H1 (cell line): ENCODE data around the gene FOXK1. TPM values are rescaled to one million over a fixed set of nuclear protein-coding genes. Genes with fewer than 3 reads are reported as not detected.

Source experiments
- CTCF ChIA-PET: fragments of 300-600 bp; sonication (Branson Sonifier 250); formaldehyde crosslinking; loops from one replicate; lab custom pipeline; 2021; ENCODE audit not compliant: partially characterized antibody; lab: Charles Lee
- POLR2A ChIA-PET: fragments of 300-600 bp; sonication (Branson Sonifier 250); formaldehyde crosslinking; loops from one replicate; lab custom pipeline; 2021; ENCODE audit warnings: inconsistent platforms; ENCODE audit not compliant: partially characterized antibody; lab: Charles Lee
- DNase-seq, 2 experiments: peaks; one replicate each; pipeline versions ENCODE4 v3.0.0 to v3.0.0-alpha.2; 2010 to 2022; ENCODE audit warnings: low spot score in 2 of 2, low read depth in 1 of 2, mixed read lengths in 1 of 2
- FAIRE-seq: peaks from 2 replicates; lab custom pipeline; 2011; peaks lifted over from hg19 to GRCh38; lab: Jason Lieb, UNC
- H2AFZ ChIP-seq: 2 replicates; pipeline ENCODE4 v1.8.1; 2012; ENCODE audit warnings: low read length, inconsistent platforms
- H2AK5ac ChIP-seq: 2 replicates; pipeline ENCODE4 v1.6.1; 2013; ENCODE audit warnings: low read depth, low read length
- H2BK120ac ChIP-seq: replicated peaks from 2 replicates; pipeline ENCODE3; 2013; ENCODE audit warnings: low read depth, low read length, inconsistent platforms
- H2BK12ac ChIP-seq: 2 replicates; pipeline ENCODE4 v1.6.1; 2013; ENCODE audit warnings: low read depth, low read length
- H2BK15ac ChIP-seq: 2 replicates; pipeline ENCODE4 v1.6.1; 2013; ENCODE audit warnings: low read length
- H2BK20ac ChIP-seq: 2 replicates; pipeline ENCODE4 v1.6.1; 2013; ENCODE audit warnings: low read length
- H2BK5ac ChIP-seq: 2 replicates; pipeline ENCODE4 v1.6.1; 2013; ENCODE audit warnings: low read depth, low read length
- H3K14ac ChIP-seq: 2 replicates; pipeline ENCODE4 v1.6.1; 2013; ENCODE audit warnings: inconsistent platforms; ENCODE audit not compliant: insufficient read length
- H3K18ac ChIP-seq: 2 replicates; pipeline ENCODE4 v1.6.1; 2013; ENCODE audit warnings: low read length; ENCODE audit errors: extremely low read depth
- H3K23ac ChIP-seq: 2 replicates; pipeline ENCODE4 v1.6.1; 2013; ENCODE audit warnings: inconsistent platforms; ENCODE audit not compliant: insufficient read length
- H3K23me2 ChIP-seq: 2 replicates; pipeline ENCODE4 v1.6.1; 2013; ENCODE audit warnings: low read depth, low read length
- H3K27ac ChIP-seq: 2 replicates; pipeline ENCODE4 v1.6.1; 2011; ENCODE audit warnings: low read depth, low read length, inconsistent platforms
- H3K27me3 ChIP-seq, 4 experiments: replicated peaks in 1 of 4; 1 replicate in 1 of 4; 2 replicates in 3 of 4; pipeline versions ENCODE4 v1.6.1 to v1.8.1; 2011 to 2013; ENCODE audit warnings: low read length in 3 of 4, mild to moderate bottlenecking in 3 of 4, inconsistent platforms in 2 of 4, mixed read lengths in 2 of 4, moderate library complexity in 1 of 4; ENCODE audit not compliant: control insufficient read depth in 3 of 4, insufficient read depth in 3 of 4; ENCODE audit errors: extremely low read depth in 1 of 4
- H3K36me3 ChIP-seq, 4 experiments: 2 replicates each; pipeline versions ENCODE4 v1.6.1 to v1.8.1; 2011 to 2013; ENCODE audit warnings: mild to moderate bottlenecking in 4 of 4, low read length in 3 of 4, moderate library complexity in 2 of 4, control low read depth in 1 of 4, inconsistent platforms in 1 of 4; ENCODE audit not compliant: insufficient read depth in 4 of 4, control insufficient read depth in 2 of 4
- H3K4ac ChIP-seq: replicated peaks from 2 replicates; pipeline ENCODE3; 2013; ENCODE audit warnings: low read length, low read depth, mixed read lengths, inconsistent platforms; ENCODE audit not compliant: insufficient read length
- H3K4me1 ChIP-seq, 4 experiments: replicated peaks in 1 of 4; 1 replicate in 1 of 4; 2 replicates in 3 of 4; pipeline versions ENCODE4 v1.6.1 to v1.8.1; 2011 to 2013; ENCODE audit warnings: low read length in 3 of 4, inconsistent platforms in 2 of 4, mixed read lengths in 1 of 4; ENCODE audit not compliant: insufficient read depth in 4 of 4, control insufficient read depth in 3 of 4
- H3K4me2 ChIP-seq, 2 experiments: 2 replicates each; pipeline versions ENCODE4 v1.6.1 to v1.8.1; 2011 to 2013; ENCODE audit warnings: low read depth in 2 of 2, low read length in 2 of 2, control low read depth in 1 of 2, inconsistent platforms in 1 of 2, mild to moderate bottlenecking in 1 of 2; ENCODE audit not compliant: insufficient read depth in 1 of 2
- H3K4me3 ChIP-seq, 4 experiments: fragments of 200-600, 300-600 bp in 1 of 4; sonication (generic), shearing (Covaris generic), sonication (Bioruptor Twin) in 1 of 4; 2 replicates each; pipeline versions ENCODE4 v1.5.1 to v1.8.1; 2011 to 2016; ENCODE audit warnings: low read length in 4 of 4, low read depth in 3 of 4, control low read depth in 2 of 4, inconsistent platforms in 2 of 4, mild to moderate bottlenecking in 2 of 4, mixed read lengths in 1 of 4, moderate library complexity in 1 of 4; ENCODE audit not compliant: insufficient read depth in 2 of 4; ENCODE audit errors: extremely low read depth in 1 of 4
- H3K56ac ChIP-seq: replicated peaks from 2 replicates; pipeline ENCODE3; 2013; ENCODE audit warnings: low read depth, mild to moderate bottlenecking, mixed read lengths, low read length, inconsistent platforms; ENCODE audit not compliant: insufficient read length
- H3K79me1 ChIP-seq: 2 replicates; pipeline ENCODE4 v1.6.1; 2013; ENCODE audit warnings: low read depth, low read length, control low read depth
- H3K79me2 ChIP-seq, 2 experiments: 2 replicates each; pipeline versions ENCODE4 v1.6.1 to v1.8.1; 2012 to 2013; ENCODE audit warnings: low read length in 2 of 2, mild to moderate bottlenecking in 2 of 2, inconsistent platforms in 1 of 2; ENCODE audit not compliant: insufficient read depth in 2 of 2, control insufficient read depth in 1 of 2
- H3K9ac ChIP-seq, 4 experiments: replicated peaks in 1 of 4; 1 replicate in 1 of 4; 2 replicates in 3 of 4; pipeline versions ENCODE4 v1.6.1 to v1.8.1; 2011 to 2013; ENCODE audit warnings: low read depth in 3 of 4, low read length in 3 of 4, control low read depth in 2 of 4, mild to moderate bottlenecking in 2 of 4, moderate library complexity in 2 of 4, inconsistent platforms in 1 of 4; ENCODE audit errors: extremely low read depth in 1 of 4
- H3K9me3 ChIP-seq, 2 experiments: 2 replicates each; pipeline versions ENCODE4 v1.6.1 to v1.8.1; 2012 to 2013; ENCODE audit warnings: mild to moderate bottlenecking in 2 of 2, moderate library complexity in 2 of 2, control low read depth in 1 of 2, inconsistent platforms in 1 of 2, low read depth in 1 of 2, low read length in 1 of 2, mixed read lengths in 1 of 2; ENCODE audit not compliant: insufficient read depth in 2 of 2
- H4K20me1 ChIP-seq, 2 experiments: replicated peaks in 1 of 2; 2 replicates each; pipeline versions ENCODE3 to v1.8.1; 2011 to 2013; ENCODE audit warnings: inconsistent platforms in 2 of 2, low read length in 2 of 2, mild to moderate bottlenecking in 1 of 2; ENCODE audit not compliant: insufficient read depth in 2 of 2, control insufficient read depth in 1 of 2
- H4K5ac ChIP-seq: 2 replicates; pipeline ENCODE4 v1.6.1; 2013; ENCODE audit warnings: low read length, low read depth, mixed read lengths, inconsistent platforms; ENCODE audit not compliant: insufficient read length
- H4K8ac ChIP-seq: 2 replicates; pipeline ENCODE4 v1.8.0; 2013; ENCODE audit warnings: mild to moderate bottlenecking, moderate library complexity, low read length, inconsistent platforms; ENCODE audit not compliant: insufficient read depth; ENCODE audit errors: extremely low read depth
- H4K91ac ChIP-seq: replicated peaks from 2 replicates; pipeline ENCODE3; 2013; ENCODE audit warnings: low read length, mixed read lengths, inconsistent platforms; ENCODE audit not compliant: insufficient read length
- ASH2L ChIP-seq: fragments of 200-600, 300-600 bp; sonication (generic); IDR thresholded peaks from one replicate; pipeline ENCODE4 v1.7.1; 2017; ENCODE audit warnings: low read length
- CHD2 ChIP-seq: IDR thresholded peaks from 2 replicates; pipeline ENCODE4 v1.6.1; 2012; ENCODE audit warnings: low read length, improper control_type of control experiment
- EP300 ChIP-seq, 2 experiments: IDR thresholded peaks; 1 replicate in 1 of 2; 2 replicates in 1 of 2; pipeline ENCODE4 v1.6.1; 2011 to 2012; ENCODE audit warnings: low read depth in 2 of 2, low read length in 2 of 2, mild to moderate bottlenecking in 2 of 2, borderline replicate concordance in 1 of 2, inconsistent platforms in 1 of 2, moderate library complexity in 1 of 2
- GABPA ChIP-seq: IDR thresholded peaks from 2 replicates; pipeline ENCODE4 v1.6.1; 2011; ENCODE audit warnings: mild to moderate bottlenecking, low read length, moderate library complexity, borderline replicate concordance; ENCODE audit not compliant: insufficient read depth
- KDM4A ChIP-seq: IDR thresholded peaks from one replicate; pipeline ENCODE4 v1.7.1; 2012; ENCODE audit warnings: low read depth, mild to moderate bottlenecking, moderate library complexity, low read length, inconsistent platforms; ENCODE audit not compliant: severe bottlenecking
- NANOG ChIP-seq: IDR thresholded peaks from 2 replicates; pipeline ENCODE4 v1.6.1; 2011; ENCODE audit warnings: low read length, low read depth, mild to moderate bottlenecking, inconsistent platforms; ENCODE audit not compliant: insufficient read depth, poor library complexity, severe bottlenecking
- PHF8 ChIP-seq: fragments of 200-600 bp; sonication (generic); conservative IDR thresholded peaks from 2 replicates; pipeline ENCODE4 v1.7.1; 2012; ENCODE audit warnings: low read depth, mild to moderate bottlenecking, inconsistent platforms, low read length, moderate library complexity
- POLR2A ChIP-seq, 2 experiments: IDR thresholded peaks; 1 replicate in 1 of 2; 2 replicates in 1 of 2; pipeline ENCODE4 v1.6.1; 2011; ENCODE audit warnings: low read depth in 2 of 2, low read length in 2 of 2, mild to moderate bottlenecking in 2 of 2; ENCODE audit errors: control extremely low read depth in 1 of 2
- POLR2AphosphoS5 ChIP-seq: IDR thresholded peaks from 2 replicates; pipeline ENCODE4 v1.6.1; 2011; ENCODE audit warnings: low read depth, low read length
- RXRA ChIP-seq: IDR thresholded peaks from 2 replicates; pipeline ENCODE4 v1.6.1; 2011; ENCODE audit warnings: low read depth, mild to moderate bottlenecking, low read length, moderate library complexity; ENCODE audit not compliant: insufficient read depth
- TAF7 ChIP-seq: optimal IDR thresholded peaks from 2 replicates; pipeline ENCODE3; 2011; ENCODE audit warnings: low read depth, mild to moderate bottlenecking, inconsistent platforms, low read length, moderate library complexity, borderline replicate concordance
- WGBS, 2 experiments: shearing (Covaris generic) in 1 of 2; methylation state at CpG; one replicate each; pipeline versions ENCODE4 v1.1.6 to v1.1.7; 2013 to 2015; ENCODE audit warnings: low lambda C conversion rate in 2 of 2, mixed read lengths in 2 of 2, inconsistent platforms in 1 of 2, low coverage in 1 of 2, missing lambda C conversion rate in 1 of 2; ENCODE audit not compliant: insufficient replicate concordance in 2 of 2, insufficient coverage in 1 of 2, insufficient read length in 1 of 2; ENCODE audit errors: extremely low coverage in 1 of 2, missing lambda C conversion rate in 1 of 2; 5-methylcytosine and 5-hydroxymethylcytosine counted together
- polyA plus RNA-seq, 7 experiments: library from polyadenylated mRNA; depleted of rRNA in 3 of 7; stranded (reverse) in 5 of 7; unstranded in 2 of 7; fragments of >200 nt in 5 of 7; fragments of 200-250 nt in 2 of 7; gene quantifications; 1 replicate in 5 of 7; 2 replicates in 1 of 7; 4 replicates in 1 of 7; pipeline versions ENCODE4 v1.2.1 to v1.2.3, GENCODE V29; 2011 to 2013; ENCODE audit warnings: missing spikeins in 2 of 7, mixed read lengths in 2 of 7
- total RNA-seq: library from RNA; stranded (reverse); fragmentation: NEBNext Ultra II Directional; extraction: Animal tissue kit (Norgen Biotek cat#: 25700); gene quantifications from 2 replicates; pipeline ENCODE4 v1.2.1, GENCODE V29; 2021

Gene FOXK1
- total and polyA plus RNA-seq, 2 of the 8 experiments (the other 6 are each of a cell fraction or from before 2014, with no cell fraction given), result 2.0 to 8.5 TPM

DNA sequence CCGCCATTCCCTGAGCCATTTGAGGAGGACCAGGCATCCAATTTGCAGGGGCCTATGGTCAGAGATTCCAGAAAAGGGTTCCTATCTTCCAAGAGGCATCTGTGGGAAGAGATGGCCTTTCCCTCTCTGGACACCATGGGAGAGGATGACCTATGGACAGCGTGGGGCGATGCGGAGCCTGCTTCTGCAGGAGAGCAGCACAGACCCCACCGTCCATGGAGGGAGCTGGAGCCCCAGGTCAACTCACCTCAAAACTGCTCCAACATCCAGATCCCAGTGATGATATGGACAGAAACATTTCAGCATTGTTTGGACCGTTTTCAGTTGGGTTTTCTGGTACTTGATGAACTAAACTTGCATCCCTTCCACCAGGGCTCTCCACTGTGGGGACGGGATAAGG, 34.0 kb upstream of the FOXK1 start:
- no peak overlapping the region for H4K5ac ChIP-seq
- H2AK5ac ChIP-seq, result no peak overlapping the region
- H3K18ac ChIP-seq, result no peak overlapping the region
- no peak overlapping the region for H3K14ac ChIP-seq
- no peak overlapping the region for H2AFZ ChIP-seq
- H3K4me3 ChIP-seq, result no peak overlapping the region
- CTCF ChIA-PET, result interaction anchor here (1.0 to 1.9 kb wide), 3 partner anchors 9 to 106 kb away, joined by 3 to 7 read pairs (median 4); no protein-coding TSS in a partner anchor
- H2BK5ac ChIP-seq, result no peak overlapping the region
- no peaks in the 10 kb centered on the region for H3K79me2 ChIP-seq
- H2BK15ac ChIP-seq, result no peak overlapping the region
- no peak for TF ChIP-seq KDM4A
- no peak for TF ChIP-seq POLR2AphosphoS5
- TF ChIP-seq PHF8, result no peak
- no peak for TF ChIP-seq TAF7
- TF ChIP-seq RXRA, result no peak
- TF ChIP-seq POLR2A (IDR thresholded peaks at IDR 0.05; ENCODE audit: control extremely low read depth in 1 of 2, low read depth in 2 of 2, low read length in 2 of 2), result no peak
- TF ChIP-seq GABPA, result no peak
- TF ChIP-seq CHD2, result no peak
- no peak for TF ChIP-seq EP300 (IDR thresholded peaks at IDR 0.05; ENCODE audit: borderline replicate concordance in 1 of 2, low read depth in 2 of 2, low read length in 2 of 2)
- no peak for TF ChIP-seq NANOG
- no peak for TF ChIP-seq ASH2L
- TF ChIP-seq, all 59 proteins: peak for 0
- Histone ChIP-seq H3K23ac (no peak overlapping the region), H3K9me3 (peaks cover 8 to 34% of the 10 kb centered on the region in 2 experiments; a peak in 3 of 4 replicates), H2BK20ac (no peak overlapping the region), H3K79me1 (no peaks in the 10 kb centered on the region), H2BK120ac (no peak overlapping the region), H3K27ac (no peak overlapping the region), H3K36me3 (no peaks in the 10 kb centered on the region), H4K20me1 (no peaks in the 10 kb centered on the region), H3K9ac (no peak overlapping the region), H3K27me3 (no peaks in the 10 kb centered on the region; a peak in 2 of 7 replicates), H2BK12ac (no peak overlapping the region), H4K8ac (no peak overlapping the region), H3K56ac (no peak overlapping the region), H3K4me2 (no peak overlapping the region), H3K4me1 (no peaks in the 10 kb centered on the region), H3K4ac (no peak overlapping the region), H3K23me2 (no peaks in the 10 kb centered on the region), H4K91ac (no peak overlapping the region)
- 83% methylated on average over 7 of the region's 7 CpGs; no CpG with 5 or more reads in 1 of the 2 experiments for WGBS, 2 experiments
- POLR2A ChIA-PET, result no interaction called here
- no peak for DNase-seq
- FAIRE-seq, result no peak
